B cell (primary cell): Measurements from ENCODE around the gene CABCOCO1. TPM values are rescaled to one million over a fixed set of nuclear protein-coding genes. Genes with fewer than 3 reads are reported as not detected.

Experiments
- ATAC-seq: fragments of 200-7000 bp; cut with Tn5 transposase; one replicate; pipeline ENCODE4 v1.10.0; 2021; ENCODE audit warnings: low read depth, mild to moderate bottlenecking, moderate number of reproducible peaks, moderate library complexity
- CTCF ChIA-PET: fragments of 350-600 bp; sonication (Branson Sonifier 250); formaldehyde crosslinking; loops from one replicate; lab custom pipeline; 2021; ENCODE audit warnings: antibody characterized with exemption, inconsistent platforms; lab: Charles Lee
- POLR2A ChIA-PET: fragments of 350-600 bp; sonication (Branson Sonifier 250); formaldehyde crosslinking; loops from one replicate; lab custom pipeline; 2021; ENCODE audit warnings: antibody characterized with exemption; lab: Charles Lee
- DNase-seq: peaks from one replicate; pipeline ENCODE4 v3.0.0; 2013
- H2AFZ ChIP-seq: 2 replicates; pipeline ENCODE4 v1.6.1; 2012; ENCODE audit warnings: mild to moderate bottlenecking, low read depth, low read length; ENCODE audit not compliant: insufficient read depth, poor library complexity, severe bottlenecking
- H3K27ac ChIP-seq, 2 donors: 1 replicate in 1 of 2; 2 replicates in 1 of 2; pipeline ENCODE4 v1.5.1; 2012 to 2013; ENCODE audit warnings: low read length in 2 of 2, mild to moderate bottlenecking in 2 of 2, moderate library complexity in 1 of 2
- H3K27me3 ChIP-seq, 4 experiments: fragments of 200-600 bp in 1 of 4; sonication (generic) in 1 of 4; replicated peaks in 1 of 4; 1 replicate in 2 of 4; 2 replicates in 2 of 4; pipeline versions ENCODE4 v1.6.1 to v1.7.0; 2013 to 2016; ENCODE audit warnings: low read length in 3 of 4, mild to moderate bottlenecking in 2 of 4, mixed read lengths in 1 of 4, moderate library complexity in 1 of 4; ENCODE audit not compliant: insufficient read depth in 4 of 4, control insufficient read depth in 3 of 4; ENCODE audit errors: control extremely low read depth in 1 of 4
- H3K36me3 ChIP-seq, 2 experiments: replicated peaks in 1 of 2; 1 replicate in 1 of 2; 2 replicates in 1 of 2; pipeline versions ENCODE4 v1.6.1 to v1.7.1; 2013; ENCODE audit warnings: low read length in 1 of 2; ENCODE audit not compliant: insufficient read depth in 2 of 2, control insufficient read depth in 1 of 2; ENCODE audit errors: control extremely low read depth in 1 of 2, extremely low read depth in 1 of 2
- H3K4me1 ChIP-seq, 2 donors: fragments of 200-600 bp in 1 of 2; sonication (generic) in 1 of 2; 1 replicate in 1 of 2; 2 replicates in 1 of 2; pipeline versions ENCODE4 v1.5.1 to v1.6.1; 2013 to 2017; ENCODE audit warnings: low read length in 2 of 2; ENCODE audit not compliant: control insufficient read depth in 2 of 2, insufficient read depth in 2 of 2
- H3K4me2 ChIP-seq: replicated peaks from 2 replicates; pipeline ENCODE3; 2012; ENCODE audit warnings: mild to moderate bottlenecking, low read depth, low read length; ENCODE audit not compliant: poor library complexity, severe bottlenecking
- H3K4me3 ChIP-seq, 5 experiments: fragments of 200-600 bp in 1 of 5; sonication (generic) in 1 of 5; 1 replicate in 3 of 5; 2 replicates in 2 of 5; pipeline versions ENCODE4 v1.5.1 to v1.7.0; 2011 to 2016; ENCODE audit warnings: low read length in 4 of 5, mild to moderate bottlenecking in 4 of 5, low read depth in 2 of 5, control low read depth in 1 of 5, moderate library complexity in 1 of 5; ENCODE audit not compliant: insufficient read depth in 1 of 5; ENCODE audit errors: control extremely low read depth in 1 of 5, extremely low read depth in 1 of 5
- H3K79me2 ChIP-seq: fragments of 200-600 bp; sonication (generic); one replicate; pipeline ENCODE4 v1.6.0; 2016; ENCODE audit warnings: low read length; ENCODE audit not compliant: control insufficient read depth, insufficient read depth
- H3K9ac ChIP-seq: fragments of 200-600 bp; sonication (generic); 2 replicates; pipeline ENCODE4 v1.6.1; 2017; ENCODE audit warnings: mild to moderate bottlenecking, low read length, moderate library complexity
- H3K9me3 ChIP-seq, 3 donors: one replicate each; pipeline versions ENCODE4 v1.6.1 to v1.7.1; 2013; ENCODE audit warnings: low read length in 2 of 3; ENCODE audit not compliant: control insufficient read depth in 2 of 3, insufficient read depth in 1 of 3; ENCODE audit errors: control extremely low read depth in 1 of 3
- H4K20me1 ChIP-seq: 2 replicates; pipeline ENCODE4 v1.6.0; 2012; ENCODE audit warnings: mild to moderate bottlenecking, low read length; ENCODE audit not compliant: insufficient read depth, control insufficient read depth, poor library complexity, severe bottlenecking
- H3K27ac Mint-ChIP-seq: one replicate; pipeline ENCODE4 v1.8.0; 2021; ENCODE audit warnings: mixed read lengths
- H3K27me3 Mint-ChIP-seq: one replicate; pipeline ENCODE4 v1.8.0; 2021; ENCODE audit warnings: mixed read lengths
- H3K4me1 Mint-ChIP-seq: one replicate; pipeline ENCODE4 v1.8.0; 2021; ENCODE audit warnings: mixed read lengths
- H3K4me3 Mint-ChIP-seq: one replicate; pipeline ENCODE4 v1.8.0; 2021; ENCODE audit warnings: mixed read lengths
- H3K9me3 Mint-ChIP-seq: one replicate; pipeline ENCODE4 v1.8.0; 2022; ENCODE audit warnings: mixed read lengths; ENCODE audit not compliant: insufficient read depth
- CTCF ChIP-seq: fragments of 200-600 bp; IDR thresholded peaks from one replicate; pipeline ENCODE4 v1.8.0; 2022; ENCODE audit warnings: antibody characterized with exemption, mild to moderate bottlenecking
- EZH2 ChIP-seq: IDR thresholded peaks from 2 replicates; pipeline ENCODE4 v1.6.1; 2012; ENCODE audit warnings: borderline replicate concordance, low read depth, mild to moderate bottlenecking, moderate library complexity, low read length; ENCODE audit not compliant: insufficient read depth, poor library complexity, severe bottlenecking
- WGBS: methylation state at CpG from one replicate; pipeline ENCODE4 v1.1.5; 2013; ENCODE audit warnings: missing lambda C conversion rate; ENCODE audit not compliant: insufficient coverage; 5-methylcytosine and 5-hydroxymethylcytosine counted together
- intact Hi-C: fragments of 100-400 bp; cut with micrococcal nuclease; formaldehyde crosslinking; loops from one replicate; pipeline ENCODE4 v1.10.0; 2022
- polyA plus RNA-seq: library from polyadenylated mRNA; depleted of rRNA; stranded (reverse); fragments of >200 nt; gene quantifications from 2 replicates; pipeline ENCODE4 v1.2.3, GENCODE V29; 2012
- total RNA-seq, 2 donors: library from RNA; stranded (reverse); fragments of 120-200 nt in 1 of 2; gene quantifications; 1 replicate in 1 of 2; 2 replicates in 1 of 2; pipeline versions ENCODE4 v1.2.3 to v1.2.4, GENCODE V29; 2013 to 2022

Gene CABCOCO1
- total and polyA plus RNA-seq, 2 donors (not counting 1 experiment from before 2014, with no cell fraction given), result not detected

- intact Hi-C loops, result no loop called here
- Mint-ChIP-seq H3K4me1 (no peaks in the 10 kb centered on the region), H3K4me3 (no peak overlapping the region)
Observed at GRCh38 chr10:61629576-61629975, 33.2 kb upstream of the CABCOCO1 start.

GRCh38 chr10:61632057-61632670, 30.6 kb upstream of the CABCOCO1 start:
- Histone ChIP-seq H3K9me3 (no peaks in the 10 kb centered on the region), H3K27me3 (no peaks in the 10 kb centered on the region), H3K27ac (no peak overlapping the region), H3K4me2 (no peak overlapping the region), H3K4me3 (no peak overlapping the region), H4K20me1 (no peaks in the 10 kb centered on the region), H3K4me1 (no peaks in the 10 kb centered on the region), H3K36me3 (no peaks in the 10 kb centered on the region), H3K9ac (no peak overlapping the region), H2AFZ (no peak overlapping the region), H3K79me2 (no peaks in the 10 kb centered on the region)
- intact Hi-C loops, result no loop called here
- DNase-seq (no peak), ATAC-seq (no peak)
- Mint-ChIP-seq H3K4me1 (no peaks in the 10 kb centered on the region), H3K9me3 (no peaks in the 10 kb centered on the region), H3K4me3 (no peak overlapping the region), H3K27ac (no peak overlapping the region), H3K27me3 (no peaks in the 10 kb centered on the region)
- no peak for TF ChIP-seq CTCF
- TF ChIP-seq EZH2, result no peak
- ChIA-PET POLR2A (no interaction called here), CTCF (no interaction called here)
- WGBS, result no CpG with 5 or more reads among the region's 4 CpGs

More at GRCh38 chr10:61629576-61629975, 33.2 kb upstream of the CABCOCO1 start:
- Histone ChIP-seq H2AFZ (no peak overlapping the region), H3K9me3 (no peaks in the 10 kb centered on the region), H3K9ac (no peak overlapping the region), H4K20me1 (no peaks in the 10 kb centered on the region), H3K79me2 (no peaks in the 10 kb centered on the region), H3K27me3 (no peaks in the 10 kb centered on the region), H3K4me3 (no peak overlapping the region), H3K36me3 (no peaks in the 10 kb centered on the region), H3K4me1 (no peaks in the 10 kb centered on the region), H3K4me2 (no peak overlapping the region), H3K27ac (no peak overlapping the region)
- CTCF ChIA-PET, result no interaction called here
- DNase-seq (no peak), ATAC-seq (no peak)
- TF ChIP-seq EZH2, result no peak
- no peak for TF ChIP-seq CTCF
- no peak overlapping the region for H3K27ac Mint-ChIP-seq
- peaks cover 8% of the 10 kb centered on the region for H3K27me3 Mint-ChIP-seq
- POLR2A ChIA-PET, result no interaction called here
- WGBS, result 97% methylated on average over 3 of the region's 4 CpGs
- no peaks in the 10 kb centered on the region for H3K9me3 Mint-ChIP-seq
